Naive thymus-derived CD4-positive, alpha-beta T cell (primary cell): ENCODE data around the gene TMEM176A. TPM values are rescaled to one million over a fixed set of nuclear protein-coding genes. Genes with fewer than 3 reads are reported as not detected.

Source experiments
- ATAC-seq: fragments of 150-1000 bp; cut with Tn5 transposase; 2 replicates; pipeline ENCODE4 v1.10.0; 2021; ENCODE audit warnings: mild to moderate bottlenecking, moderate library complexity
- CTCF ChIA-PET: fragments of 350-600 bp; sonication (Branson Sonifier 250); formaldehyde crosslinking; loops from one replicate; lab custom pipeline; 2021; ENCODE audit warnings: antibody characterized with exemption; lab: Charles Lee
- POLR2A ChIA-PET: fragments of 350-600 bp; sonication (Branson Sonifier 250); formaldehyde crosslinking; loops from one replicate; lab custom pipeline; 2021; ENCODE audit warnings: antibody characterized with exemption, inconsistent platforms; lab: Charles Lee
- DNase-seq, 9 donors: peaks; one replicate each; pipeline versions ENCODE4 v3.0.0 to v3.0.0-alpha.2; 2020 to 2022; ENCODE audit warnings: mixed read lengths in 1 of 9
- H3K27ac ChIP-seq: one replicate; pipeline ENCODE4 v1.7.0; 2013; ENCODE audit warnings: mild to moderate bottlenecking, low read depth, low read length, moderate library complexity
- H3K27me3 ChIP-seq, 2 donors: one replicate each; pipeline ENCODE4 v1.7.0; 2013; ENCODE audit warnings: low read length in 2 of 2, mild to moderate bottlenecking in 2 of 2, moderate library complexity in 2 of 2; ENCODE audit not compliant: control insufficient read depth in 2 of 2, insufficient read depth in 2 of 2
- H3K36me3 ChIP-seq, 3 experiments: 1 replicate in 2 of 3; 2 replicates in 1 of 3; pipeline ENCODE4 v1.7.0; 2013; ENCODE audit warnings: low read length in 3 of 3, mild to moderate bottlenecking in 3 of 3, moderate library complexity in 1 of 3; ENCODE audit not compliant: insufficient read depth in 3 of 3, control insufficient read depth in 2 of 3
- H3K4me1 ChIP-seq, 2 donors: one replicate each; pipeline ENCODE4 v1.7.0; 2013; ENCODE audit warnings: low read length in 2 of 2, mild to moderate bottlenecking in 2 of 2, moderate library complexity in 1 of 2; ENCODE audit not compliant: control insufficient read depth in 2 of 2, insufficient read depth in 2 of 2
- H3K4me3 ChIP-seq: 2 replicates; pipeline ENCODE4 v1.7.0; 2013; ENCODE audit warnings: mild to moderate bottlenecking, low read length
- H3K9me3 ChIP-seq, 3 experiments: 1 replicate in 2 of 3; 2 replicates in 1 of 3; pipeline ENCODE4 v1.7.0; 2013; ENCODE audit warnings: low read length in 3 of 3; ENCODE audit not compliant: control insufficient read depth in 2 of 3
- H3K27ac Mint-ChIP-seq, 9 donors: one replicate each; pipeline ENCODE4 v1.8.0; 2020 to 2022; ENCODE audit warnings: mixed read lengths in 9 of 9, mild to moderate bottlenecking in 8 of 9, moderate library complexity in 5 of 9, inconsistent platforms in 2 of 9
- H3K27me3 Mint-ChIP-seq, 5 donors: one replicate each; pipeline ENCODE4 v1.8.0; 2021 to 2022; ENCODE audit warnings: mixed read lengths in 5 of 5, mild to moderate bottlenecking in 1 of 5
- H3K36me3 Mint-ChIP-seq, 5 donors: one replicate each; pipeline ENCODE4 v1.8.0; 2020 to 2022; ENCODE audit warnings: mixed read lengths in 5 of 5, mild to moderate bottlenecking in 3 of 5, inconsistent platforms in 1 of 5
- H3K4me1 Mint-ChIP-seq, 7 donors: one replicate each; pipeline ENCODE4 v1.8.0; 2020 to 2022; ENCODE audit warnings: mixed read lengths in 7 of 7, mild to moderate bottlenecking in 3 of 7, inconsistent platforms in 1 of 7
- H3K4me3 Mint-ChIP-seq, 10 donors: one replicate each; pipeline ENCODE4 v1.8.0; 2020 to 2022; ENCODE audit warnings: mild to moderate bottlenecking in 10 of 10, mixed read lengths in 10 of 10, moderate library complexity in 6 of 10, inconsistent platforms in 2 of 10
- H3K9me3 Mint-ChIP-seq, 11 donors: one replicate each; pipeline ENCODE4 v1.8.0; 2020 to 2022; ENCODE audit warnings: mixed read lengths in 11 of 11, mild to moderate bottlenecking in 4 of 11, inconsistent platforms in 1 of 11, moderate library complexity in 1 of 11
- intact Hi-C, 2 donors: fragments of 100-400 bp; cut with micrococcal nuclease; formaldehyde crosslinking; loops; one replicate each; pipeline ENCODE4 v1.15.1; 2023
- polyA plus RNA-seq, 2 donors: library from polyadenylated mRNA; unstranded; fragments of 300-500 nt; fragmentation: Illumina TruSeq; gene quantifications; one replicate each; pipeline ENCODE4 v1.2.3, GENCODE V29; 2021
- total RNA-seq, 6 experiments: library from RNA in 5 of 6; stranded (reverse) in 5 of 6; gene quantifications; 1 replicate in 5 of 6; 2 replicates in 1 of 6; pipeline ENCODE4 v1.2.3 and lab custom pipeline; 2021 to 2026

The TMEM176A gene
- total and polyA plus RNA-seq, 7 experiments from 2014 or later: 0.35 to 4.4 (median 1.3) TPM; not detected in 2

DNA sequence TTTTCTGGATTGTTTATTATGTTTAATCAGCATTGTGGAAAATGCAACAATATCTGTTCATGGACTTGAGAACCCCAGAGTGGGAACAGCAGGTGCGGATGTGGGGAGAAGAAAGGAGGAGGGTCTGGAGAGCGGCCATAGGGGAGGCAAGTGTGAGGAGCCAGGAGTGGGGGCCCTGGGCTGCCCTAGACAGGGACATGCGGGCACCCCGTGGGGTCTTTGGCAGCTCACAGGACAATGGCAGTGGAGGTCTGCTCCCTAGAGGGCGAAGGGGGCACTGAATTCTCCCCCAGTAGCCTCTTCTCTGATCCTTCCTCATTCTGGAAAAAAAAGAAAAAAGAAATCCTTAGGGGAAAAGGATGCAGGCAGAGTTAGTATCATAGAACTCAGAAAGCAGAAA, 9.3 kb upstream of the TMEM176A start:
- CTCF ChIA-PET: no interaction called here
- H3K36me3 Mint-ChIP-seq: peaks cover 0 to 5% (median 0%) of the 10 kb centered on the region in 5 donors
- H3K27ac Mint-ChIP-seq: no peak overlapping the region
- ATAC-seq (no peak), DNase-seq (no peak)
- peaks cover 0 to 12% (median 4%) of the 10 kb centered on the region in 5 donors for H3K27me3 Mint-ChIP-seq
- peaks cover 0 to 8% (median 0%) of the 10 kb centered on the region in 3 experiments for H3K9me3 ChIP-seq
- intact Hi-C loops: no loop called here
- H3K4me1 Mint-ChIP-seq: peaks cover 0 to 7% (median 0%) of the 10 kb centered on the region in 7 donors
- H3K4me3 Mint-ChIP-seq: no peak overlapping the region
- no peaks in the 10 kb centered on the region for H3K36me3 ChIP-seq
- no peaks in the 10 kb centered on the region for H3K4me1 ChIP-seq
- H3K27ac ChIP-seq: no peak overlapping the region
- POLR2A ChIA-PET: no interaction called here
- no peak overlapping the region for H3K4me3 ChIP-seq
- peaks cover 0 to 8% (median 0%) of the 10 kb centered on the region in 11 donors for H3K9me3 Mint-ChIP-seq
- H3K27me3 ChIP-seq: no peaks in the 10 kb centered on the region

DNA sequence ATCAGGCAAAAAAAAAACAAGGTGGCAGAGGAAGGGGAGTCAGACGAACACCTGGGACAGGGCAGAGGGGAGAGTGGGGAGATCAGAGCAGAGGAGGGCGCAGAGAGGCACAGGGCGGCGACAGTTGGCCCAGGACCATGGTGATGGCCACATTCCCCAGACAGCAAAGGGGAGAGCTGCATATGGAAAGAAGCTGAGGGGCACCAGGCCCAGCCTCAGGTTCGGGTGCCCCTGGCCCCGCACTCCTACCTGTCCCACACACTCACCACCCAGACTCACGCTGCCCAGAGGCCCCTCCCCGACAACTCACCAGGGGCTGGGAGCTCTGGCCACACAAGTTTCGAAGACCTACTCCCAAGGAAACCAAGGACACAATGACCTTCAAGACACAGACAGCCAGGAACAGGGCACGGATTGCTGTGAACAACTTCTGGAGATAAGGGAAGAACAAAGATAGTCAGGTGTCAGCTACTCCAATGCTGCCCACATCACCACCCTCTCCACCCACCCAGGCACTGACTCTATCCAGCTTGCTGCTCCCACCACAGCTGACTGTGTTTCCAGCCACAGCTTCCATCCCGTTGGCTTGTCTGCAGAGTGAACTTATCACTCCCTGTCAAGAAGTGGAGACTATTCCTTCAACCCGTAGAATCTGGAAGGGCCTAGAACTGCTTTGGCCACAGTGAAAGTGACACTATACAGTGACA, 8.7 kb upstream of the TMEM176A start:
- H3K9me3 ChIP-seq: peaks cover 0 to 9% (median 0%) of the 10 kb centered on the region in 3 experiments
- H3K4me1 Mint-ChIP-seq: peaks cover 0 to 7% (median 0%) of the 10 kb centered on the region in 7 donors
- H3K27ac ChIP-seq: no peak overlapping the region
- intact Hi-C loops: no loop called here
- no peak overlapping the region for H3K4me3 ChIP-seq
- no peaks in the 10 kb centered on the region for H3K27me3 ChIP-seq
- peaks cover 0 to 9% (median 0%) of the 10 kb centered on the region in 11 donors for H3K9me3 Mint-ChIP-seq
- peaks cover 0 to 7% (median 0%) of the 10 kb centered on the region in 5 donors for H3K36me3 Mint-ChIP-seq
- no peaks in the 10 kb centered on the region for H3K4me1 ChIP-seq
- ATAC-seq (no peak), DNase-seq (no peak)
- no peak overlapping the region for H3K27ac Mint-ChIP-seq
- H3K4me3 Mint-ChIP-seq: no peak overlapping the region
- ChIA-PET CTCF (no interaction called here), POLR2A (no interaction called here)
- no peaks in the 10 kb centered on the region for H3K36me3 ChIP-seq
- H3K27me3 Mint-ChIP-seq: peaks cover 0 to 12% (median 5%) of the 10 kb centered on the region in 5 donors

DNA sequence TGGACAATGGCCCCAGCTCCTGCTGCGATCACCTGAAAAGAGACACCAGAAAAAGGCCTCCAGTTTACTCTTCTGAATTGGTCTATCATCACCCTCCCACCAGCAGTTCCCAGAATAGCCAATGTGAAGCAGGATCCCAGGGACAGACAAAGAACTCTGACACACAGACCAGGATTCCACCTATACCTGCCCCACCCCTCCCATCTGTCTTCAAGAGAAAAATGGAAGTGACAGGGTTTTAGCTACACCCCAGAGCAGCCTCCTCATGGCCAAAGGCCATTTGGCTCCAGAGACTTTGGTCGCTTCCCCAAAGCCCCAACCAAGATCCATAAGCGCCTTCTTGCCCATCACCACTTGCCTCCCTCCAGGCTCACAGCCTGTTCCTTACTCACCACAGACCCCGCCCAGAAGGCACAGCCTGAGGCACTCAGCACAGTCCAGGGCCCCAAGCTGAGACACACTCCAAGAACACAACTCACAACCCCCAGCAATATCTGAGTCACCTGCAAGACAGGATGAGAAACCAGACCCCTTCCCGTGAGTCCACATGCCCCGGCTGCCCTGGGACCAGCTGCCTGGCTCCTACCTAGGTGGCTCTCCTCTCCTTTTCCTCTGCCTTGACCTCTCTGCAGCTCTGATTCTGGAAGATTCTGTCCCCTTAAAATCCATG, 6.9 kb upstream of the TMEM176A start:
- ChIA-PET POLR2A (interaction anchor here (0.6 kb wide), 1 partner anchor 81 kb away, joined by 3 read pairs; no protein-coding TSS in a partner anchor), CTCF (interaction anchor here (0.6 kb wide), 1 partner anchor 283 kb away, joined by 3 read pairs; no protein-coding TSS in a partner anchor)
- no peak overlapping the region for H3K27ac ChIP-seq
- Mint-ChIP-seq H3K36me3 (peaks cover 0 to 7% (median 1%) of the 10 kb centered on the region in 5 donors), H3K27me3 (peaks cover 5 to 17% (median 15%) of the 10 kb centered on the region in 5 donors), H3K4me1 (peaks cover 0 to 1% (median 0%) of the 10 kb centered on the region in 7 donors), H3K4me3 (no peak overlapping the region), H3K9me3 (peaks cover 0 to 10% (median 1%) of the 10 kb centered on the region in 11 donors), H3K27ac (no peak overlapping the region)
- H3K4me1 ChIP-seq: no peaks in the 10 kb centered on the region
- H3K36me3 ChIP-seq: no peaks in the 10 kb centered on the region
- no peak overlapping the region for H3K4me3 ChIP-seq
- H3K27me3 ChIP-seq: no peaks in the 10 kb centered on the region
- DNase-seq (no peak), ATAC-seq (no peak)
- peaks cover 0 to 9% (median 0%) of the 10 kb centered on the region in 3 experiments for H3K9me3 ChIP-seq
- intact Hi-C loops: no loop called here

DNA sequence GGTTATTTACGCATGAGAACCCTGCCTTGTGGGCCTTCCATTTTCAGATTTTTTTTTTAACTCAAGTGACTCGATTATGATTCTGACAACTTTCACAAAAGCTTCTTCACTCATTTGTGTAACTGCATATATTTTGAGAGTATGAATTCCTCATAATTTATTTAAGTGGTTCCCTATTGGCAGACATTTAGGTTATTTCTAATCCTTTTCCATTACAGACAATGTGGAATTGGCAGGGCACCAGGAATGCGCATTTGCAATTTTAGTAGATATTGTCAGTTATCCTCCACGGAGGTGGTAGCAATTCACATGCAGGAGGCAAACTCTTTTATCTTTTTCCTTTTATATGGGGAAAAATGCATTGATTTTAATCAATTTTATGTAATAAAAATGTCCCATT, 2.9 kb upstream of the TMEM176A start:
- Mint-ChIP-seq H3K27ac (no peak overlapping the region), H3K4me3 (no peak overlapping the region), H3K27me3 (peaks cover 23 to 49% (median 36%) of the 10 kb centered on the region in 5 donors), H3K36me3 (peaks cover 0 to 7% (median 5%) of the 10 kb centered on the region in 5 donors), H3K4me1 (peaks cover 0 to 19% (median 11%) of the 10 kb centered on the region in 7 donors), H3K9me3 (peaks cover 0 to 11% (median 2%) of the 10 kb centered on the region in 11 donors)
- intact Hi-C loops: no loop called here
- POLR2A ChIA-PET: no interaction called here
- Histone ChIP-seq H3K9me3 (peaks cover 0 to 9% (median 0%) of the 10 kb centered on the region in 3 experiments), H3K4me3 (no peak overlapping the region), H3K36me3 (no peaks in the 10 kb centered on the region), H3K4me1 (peaks cover 0 to 15% of the 10 kb centered on the region in 2 donors), H3K27me3 (peaks cover 0 to 14% of the 10 kb centered on the region in 2 donors), H3K27ac (no peak overlapping the region)
- DNase-seq (no peak), ATAC-seq (no peak)
- CTCF ChIA-PET: no interaction called here

DNA sequence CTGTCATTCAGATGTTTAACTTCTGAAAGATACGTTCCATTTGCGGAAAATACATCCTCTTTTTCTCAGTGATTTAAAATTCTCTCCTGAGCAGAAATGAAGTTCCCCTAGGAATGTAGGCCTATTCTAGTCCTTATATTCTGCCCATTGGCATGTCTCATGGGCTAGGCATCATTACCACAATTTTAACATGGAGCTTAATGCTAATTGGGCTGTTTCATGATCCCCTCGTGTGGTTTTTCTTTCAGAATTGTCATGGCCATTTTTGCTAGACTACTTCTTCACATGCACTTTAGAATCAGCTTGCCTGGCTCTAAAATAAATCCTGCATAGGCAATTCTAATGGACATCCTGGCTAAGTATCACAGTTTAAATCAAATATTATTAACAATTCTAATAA, 1.4 kb upstream of the TMEM176A start:
- Mint-ChIP-seq H3K9me3 (peaks cover 0 to 11% (median 2%) of the 10 kb centered on the region in 11 donors), H3K4me3 (peak overlapping the region in 9 of 10 donors; percentile 57 to 82 (median 72)), H3K27me3 (peaks cover 30 to 61% (median 39%) of the 10 kb centered on the region in 5 donors), H3K4me1 (peaks cover 0 to 19% (median 11%) of the 10 kb centered on the region in 7 donors), H3K36me3 (peaks cover 0 to 7% (median 5%) of the 10 kb centered on the region in 5 donors), H3K27ac (no peak overlapping the region)
- Histone ChIP-seq H3K4me3 (no peak overlapping the region), H3K36me3 (no peaks in the 10 kb centered on the region), H3K27me3 (peaks cover 0 to 14% of the 10 kb centered on the region in 2 donors), H3K4me1 (peaks cover 0 to 15% of the 10 kb centered on the region in 2 donors), H3K27ac (no peak overlapping the region), H3K9me3 (peaks cover 0 to 9% (median 0%) of the 10 kb centered on the region in 3 experiments)
- ATAC-seq: no peak
- ChIA-PET POLR2A (no interaction called here), CTCF (interaction anchor here (1.0 kb wide), 1 partner anchor 20 kb away, joined by 4 read pairs; no protein-coding TSS in a partner anchor)
- DNase-seq: no peak
- intact Hi-C loops: no loop called here

DNA sequence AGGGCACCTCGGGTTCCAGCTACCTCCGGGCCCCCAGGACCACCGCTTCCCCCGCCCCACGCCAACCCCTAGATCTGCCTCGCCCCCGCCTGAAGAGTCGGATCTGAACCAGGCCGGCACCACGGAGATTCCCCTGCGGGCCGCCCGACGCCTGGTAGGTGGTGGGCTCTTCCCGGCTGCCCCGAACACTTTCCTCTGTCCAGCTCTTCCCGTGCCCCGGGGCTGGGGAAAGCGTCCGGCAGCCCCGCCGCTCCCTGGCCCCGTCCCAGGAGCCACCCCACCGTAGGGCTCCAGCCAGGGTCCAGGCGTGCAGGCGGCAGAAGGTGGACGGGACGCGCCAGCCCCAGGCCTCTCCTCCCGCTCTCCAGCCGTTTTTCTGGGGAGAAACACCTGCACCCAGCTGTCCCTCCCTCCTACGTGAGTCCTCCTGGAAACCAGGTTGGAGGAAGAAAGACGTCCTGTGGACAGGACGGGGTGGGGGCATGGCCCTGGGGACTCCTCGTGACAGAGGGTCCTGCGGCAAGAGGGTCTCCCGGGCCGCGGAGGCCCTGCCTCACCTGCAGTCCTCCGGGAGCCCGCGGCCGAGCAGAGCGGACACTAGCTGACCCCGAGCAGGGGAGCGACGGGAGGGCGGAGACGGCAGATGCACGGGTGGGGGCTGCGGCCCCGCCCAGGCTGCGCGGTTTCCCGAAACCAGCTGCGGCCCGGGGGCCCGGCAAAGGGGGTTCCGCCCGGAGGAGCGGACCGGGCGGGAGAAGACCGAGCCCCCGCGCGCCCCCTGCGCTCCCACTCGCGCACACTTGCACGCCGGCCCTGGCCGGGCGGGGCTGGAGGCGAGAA, 608 bp upstream of the TMEM176A start, which contains the start of gene TMEM176B:
TMEM176B (minus strand) TSS at position 624 of the 840 bp plus-strand sequence. CDS start 3,795 bp downstream, outside the sequence.
- peak; percentile 50 for ATAC-seq

More for the DNA sequence above, 608 bp upstream of the TMEM176A start, which contains the start of gene TMEM176B:
- intact Hi-C loops: no loop called here
- Mint-ChIP-seq H3K9me3 (peaks cover 0 to 12% (median 3%) of the 10 kb centered on the region in 11 donors), H3K27me3 (peaks cover 37 to 68% (median 45%) of the 10 kb centered on the region in 5 donors), H3K36me3 (peaks cover 0 to 7% (median 5%) of the 10 kb centered on the region in 5 donors), H3K4me1 (peaks cover 0 to 19% (median 11%) of the 10 kb centered on the region in 7 donors), H3K4me3 (peak within 1 kb of the TSS; percentile 28 to 82 (median 70)), H3K27ac (peak within 1 kb of the TSS in 2 of 9 donors; percentile 29 to 38)
- H3K4me3 ChIP-seq: no peak within 1 kb of the TSS
- DNase-seq: peak in 1 of 9 donors; percentile 9
- H3K27ac ChIP-seq: no peak within 1 kb of the TSS
- peaks cover 0 to 15% of the 10 kb centered on the region in 2 donors for H3K4me1 ChIP-seq
- peaks cover 0 to 9% (median 0%) of the 10 kb centered on the region in 3 experiments for H3K9me3 ChIP-seq
- ChIA-PET POLR2A (no interaction called here), CTCF (no interaction called here)
- H3K27me3 ChIP-seq: peaks cover 0 to 14% of the 10 kb centered on the region in 2 donors
- H3K36me3 ChIP-seq: no peaks in the 10 kb centered on the region
